K562 (cell line): ENCODE data around the gene CARD11. TPM values are rescaled to one million over a fixed set of nuclear protein-coding genes. Genes with fewer than 3 reads are reported as not detected.

Experiments
- ATAC-seq: fragments of 200-7000 bp; cut with Tn5 transposase; 3 replicates; pipeline ENCODE4 v1.9.1; 2020; ENCODE audit warnings: moderate library complexity
- BruUV-seq: library from RNA; stranded (reverse); fragments of 400-500 nt; replicated peaks from 2 replicates; lab custom pipeline; 2021; lab: Mats Ljungman, UMichigan
- CTCF ChIA-PET: fragments of 300-600 bp; formaldehyde crosslinking; extraction: SDS; loops from one replicate; lab custom pipeline; 2021; ENCODE audit warnings: low intra/inter-chr PET ratio; lab: Yijun Ruan, JAX
- POLR2A ChIA-PET: fragments of 300-600, 350-650 bp; sonication (Branson Sonifier 250); formaldehyde crosslinking; extraction: SDS; loops from one replicate; lab custom pipeline; 2021; ENCODE audit warnings: antibody characterized with exemption, inconsistent platforms; lab: Yijun Ruan, JAX
- DNase-seq, 4 experiments: peaks; one replicate each; pipeline versions ENCODE4 v3.0.0 to v3.0.0-alpha.2; 2011 to 2018; ENCODE audit warnings: low spot score in 3 of 4, mixed read lengths in 3 of 4; ENCODE audit errors: extremely low read depth in 1 of 4
- FAIRE-seq: peaks from 2 replicates; lab custom pipeline; 2011; peaks lifted over from hg19 to GRCh38; lab: Jason Lieb, UNC
- H2AFZ ChIP-seq: 2 replicates; pipeline ENCODE4 v1.6.0; 2011; ENCODE audit warnings: low read depth, low read length, control low read depth, inconsistent platforms
- H3K27ac ChIP-seq: fragments of 200-600 bp; 3 replicates; pipeline ENCODE4 v1.8.0; 2011; ENCODE audit warnings: low read depth, mild to moderate bottlenecking, control low read depth, inconsistent platforms, low read length, moderate library complexity, mixed read lengths; ENCODE audit errors: extremely low read depth
- H3K27me3 ChIP-seq, 2 experiments: fragments of 300-600 bp in 1 of 2; 2 replicates in 1 of 2; 3 replicates in 1 of 2; pipeline versions ENCODE4 v1.6.0 to v1.8.0; 2011; ENCODE audit warnings: inconsistent platforms in 2 of 2, low read length in 2 of 2, mild to moderate bottlenecking in 1 of 2, mixed read lengths in 1 of 2, moderate library complexity in 1 of 2; ENCODE audit not compliant: control insufficient read depth in 2 of 2, insufficient read depth in 2 of 2
- H3K36me3 ChIP-seq: fragments of 300-600 bp; 3 replicates; pipeline ENCODE4 v1.8.0; 2011; ENCODE audit warnings: mild to moderate bottlenecking, low read length, inconsistent platforms; ENCODE audit not compliant: control insufficient read depth, insufficient read depth
- H3K4me1 ChIP-seq, 2 experiments: fragments of 200-600 bp in 1 of 2; replicated peaks in 1 of 2; 2 replicates in 1 of 2; 3 replicates in 1 of 2; pipeline versions ENCODE4 v1.5.1 to v1.8.0; 2011; ENCODE audit warnings: inconsistent platforms in 2 of 2, low read length in 2 of 2, mild to moderate bottlenecking in 1 of 2, mixed read lengths in 1 of 2, moderate library complexity in 1 of 2; ENCODE audit not compliant: control insufficient read depth in 2 of 2, insufficient read depth in 2 of 2
- H3K4me2 ChIP-seq: 2 replicates; pipeline ENCODE4 v1.6.1; 2011; ENCODE audit warnings: low read length, control low read depth, inconsistent platforms, mixed read lengths; ENCODE audit not compliant: insufficient read depth
- H3K4me3 ChIP-seq: fragments of 200-600 bp; sonication (generic), shearing (Covaris generic); 2 replicates; pipeline ENCODE4 v1.5.1; 2016; ENCODE audit warnings: control low read depth, inconsistent platforms
- H3K79me2 ChIP-seq: fragments of 200-600 bp; 3 replicates; pipeline ENCODE4 v1.8.0; 2011; ENCODE audit warnings: low read length, inconsistent platforms; ENCODE audit not compliant: control insufficient read depth, insufficient read depth
- H3K9ac ChIP-seq, 2 experiments: 2 replicates each; pipeline versions ENCODE4 v1.6.0 to v1.6.1; 2011; ENCODE audit warnings: low read depth in 2 of 2, low read length in 2 of 2, control low read depth in 1 of 2, inconsistent platforms in 1 of 2, mild to moderate bottlenecking in 1 of 2, mixed read lengths in 1 of 2; ENCODE audit not compliant: insufficient read depth in 1 of 2
- H3K9me1 ChIP-seq: one replicate; pipeline ENCODE4 v1.6.0; 2011; ENCODE audit warnings: inconsistent platforms, mild to moderate bottlenecking, low read length, moderate library complexity; ENCODE audit not compliant: control insufficient read depth, insufficient read depth
- H3K9me3 ChIP-seq: replicated peaks from 2 replicates; pipeline ENCODE4 v1.5.1; 2011; ENCODE audit warnings: low read depth, low read length, inconsistent platforms; ENCODE audit not compliant: control insufficient read depth, insufficient read depth
- H4K20me1 ChIP-seq: replicated peaks from 2 replicates; pipeline ENCODE4 v1.6.1; 2011; ENCODE audit warnings: low read length, inconsistent platforms, mixed read lengths; ENCODE audit not compliant: control insufficient read depth, insufficient read depth
- BMI1 ChIP-seq: fragments of 150-350 bp; IDR thresholded peaks from 2 replicates; pipeline ENCODE4 v1.6.1; 2014; ENCODE audit warnings: low read length
- DIDO1 ChIP-seq: fragments of 450-650 bp; IDR thresholded peaks from 2 replicates; pipeline ENCODE4 v1.6.1; 2016; ENCODE audit warnings: low read depth, missing biosample characterization, missing genetic modification characterization
- FOXP1 ChIP-seq: sonication (generic); formaldehyde crosslinking; IDR thresholded peaks from 2 replicates; pipeline ENCODE4 v1.8.0; 2022; ENCODE audit warnings: mild to moderate bottlenecking, missing genetic modification reagents
- HMBOX1 ChIP-seq: sonication (generic); IDR thresholded peaks from 2 replicates; pipeline ENCODE4 v1.6.1; 2016
- THRA ChIP-seq: fragments of 450-650 bp; IDR thresholded peaks from 2 replicates; pipeline ENCODE4 v1.6.1; 2017; ENCODE audit warnings: mild to moderate bottlenecking, moderate library complexity
- WGBS: fragments of 100-300 bp; shearing (Covaris generic); methylation state at CpG from one replicate; pipeline ENCODE4 v1.1.6; 2016; ENCODE audit warnings: low coverage, mixed read lengths; ENCODE audit not compliant: insufficient coverage; ENCODE audit errors: missing lambda C conversion rate; 5-methylcytosine and 5-hydroxymethylcytosine counted together
- in situ Hi-C: fragments of 300-500 bp; cut with MboI; formaldehyde crosslinking; loops from 4 replicates; pipeline ENCODE4 v1.15.0; 2018; ENCODE audit warnings: inconsistent platforms, mixed read lengths
- intact Hi-C: fragments of 100-400 bp; cut with micrococcal nuclease; formaldehyde crosslinking; loops from 2 replicates; pipeline ENCODE4 v1.14.2; 2022
- polyA plus RNA-seq, 8 experiments: library from polyadenylated mRNA; depleted of rRNA in 4 of 8; stranded (reverse) in 5 of 8; unstranded in 3 of 8; fragments of >200 nt; fragmentation: Nextera tagmentation in 2 of 8; fragmentation: Illumina TruSeq in 1 of 8; extraction: Ambion mirVana in 2 of 8; extraction: Trizol in 1 of 8; gene quantifications; 2 replicates each; pipeline versions ENCODE4 v1.2.1 to v1.2.3, GENCODE V29; 2011 to 2014; ENCODE audit warnings: inconsistent platforms in 1 of 8, missing spikeins in 1 of 8
- total RNA-seq, 7 experiments: library from RNA; depleted of rRNA in 6 of 7; stranded (reverse); fragments of >200 nt in 6 of 7; fragmentation: Illumina TruSeq in 2 of 7; extraction: Trizol in 2 of 7; gene quantifications; 2 replicates each; pipeline versions ENCODE4 v1.2.1 to v1.2.3, GENCODE V29; 2011 to 2021; ENCODE audit warnings: low replicate concordance in 1 of 7
- TF ChIP-seq, protein P1 (sequence below): fragments of 250-450 bp; sonication (Bioruptor Pico); IDR thresholded peaks from 2 replicates; pipeline ENCODE4 v1.5.1; 2021; ENCODE audit warnings: mild to moderate bottlenecking

The CARD11 gene
- total and polyA plus RNA-seq, 9 of the 15 experiments (the other 6 are each of a cell fraction or from before 2014, with no cell fraction given), result 0.07 to 12.8 (median 5.7) TPM

GRCh38 chr7:2927592-2927991 is 116.1 kb downstream of the CARD11 start:
- H3K4me3 ChIP-seq, result no peak overlapping the region
- no TSS peak for BruUV-seq
- H2AFZ ChIP-seq, result no peak overlapping the region
- TF ChIP-seq, protein P1, sequence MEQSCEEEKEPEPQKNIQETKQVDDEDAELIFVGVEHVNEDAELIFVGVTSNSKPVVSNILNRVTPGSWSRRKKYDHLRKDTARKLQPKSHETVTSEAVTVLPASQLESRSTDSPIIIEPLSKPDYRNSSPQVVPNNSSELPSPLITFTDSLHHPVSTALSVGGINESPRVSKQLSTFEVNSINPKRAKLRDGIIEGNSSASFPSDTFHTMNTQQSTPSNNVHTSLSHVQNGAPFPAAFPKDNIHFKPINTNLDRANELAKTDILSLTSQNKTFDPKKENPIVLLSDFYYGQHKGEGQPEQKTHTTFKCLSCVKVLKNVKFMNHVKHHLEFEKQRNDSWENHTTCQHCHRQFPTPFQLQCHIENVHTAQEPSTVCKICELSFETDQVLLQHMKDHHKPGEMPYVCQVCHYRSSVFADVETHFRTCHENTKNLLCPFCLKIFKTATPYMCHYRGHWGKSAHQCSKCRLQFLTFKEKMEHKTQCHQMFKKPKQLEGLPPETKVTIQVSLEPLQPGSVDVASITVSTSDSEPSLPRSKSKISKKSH, result no peak
- in situ Hi-C loops, result no loop called here
- no peak for DNase-seq
- no peak for ATAC-seq
- H4K20me1 ChIP-seq, result no peaks in the 10 kb centered on the region; the same call in 1 of the 2 replicates
- H3K9ac ChIP-seq, result no peak overlapping the region
- H3K9me3 ChIP-seq, result no peaks in the 10 kb centered on the region
- POLR2A ChIA-PET, result interaction anchor here (1.2 kb wide), 1 partner anchor 10 kb away, joined by 3 read pairs; no protein-coding TSS in a partner anchor
- CTCF ChIA-PET, result no interaction called here
- no peaks in the 10 kb centered on the region for H3K9me1 ChIP-seq
- peaks cover 0 to 12% of the 10 kb centered on the region in 2 experiments; a peak in 2 of 5 replicates for H3K4me1 ChIP-seq
- no peaks in the 10 kb centered on the region for H3K27me3 ChIP-seq
- no peak overlapping the region for H3K27ac ChIP-seq
- H3K36me3 ChIP-seq, result no peaks in the 10 kb centered on the region
- no peak overlapping the region for H3K4me2 ChIP-seq
- H3K79me2 ChIP-seq, result no peaks in the 10 kb centered on the region
- intact Hi-C loops, result no loop called here
- no peak for FAIRE-seq
- WGBS, result 63% methylated on average over 7 of the region's 7 CpGs

GRCh38 chr7:2926896-2927405 is 116.7 kb downstream of the CARD11 start:
- intact Hi-C loops, result no loop called here
- Histone ChIP-seq H3K9ac (peak overlapping the region in 1 of 2 experiments; percentile 28; a peak in 1 of 4 replicates), H3K27me3 (no peaks in the 10 kb centered on the region), H3K36me3 (no peaks in the 10 kb centered on the region), H2AFZ (no peak overlapping the region), H3K9me1 (no peaks in the 10 kb centered on the region), H3K4me3 (no peak overlapping the region), H3K9me3 (no peaks in the 10 kb centered on the region), H4K20me1 (no peaks in the 10 kb centered on the region; the same call in 1 of the 2 replicates), H3K79me2 (no peaks in the 10 kb centered on the region), H3K4me2 (no peak overlapping the region), H3K4me1 (peaks cover 0 to 12% of the 10 kb centered on the region in 2 experiments; a peak in 2 of 5 replicates), H3K27ac (no peak overlapping the region)
- WGBS, result 72% methylated on average over 7 of the region's 8 CpGs
- in situ Hi-C loops, result no loop called here
- ChIA-PET POLR2A (interaction anchor here (0.5 to 0.6 kb wide), 2 partner anchors 21 to 1775 kb away, joined by 3 read pairs; no protein-coding TSS in a partner anchor), CTCF (no interaction called here)
- no TSS peak for BruUV-seq
- TF ChIP-seq THRA (no peak), HMBOX1 (no peak), FOXP1 (CRISPR knock-in tag) (no peak), BMI1 (no peak), DIDO1 (tag) (no peak)
- FAIRE-seq, result no peak
- no peak for DNase-seq
- ATAC-seq, result no peak
